Measurements from ENCODE around the gene SLC44A1.

SLC44A1 gene

GRCh38 chr9:105206496-105206820 is 38.0 kb upstream of the SLC44A1 start:
- no peak overlapping the region for H3K4me3 ChIP-seq (ENCODE audit: control insufficient read depth, low read depth, low read length)
- no peak for TF ChIP-seq CTCF (IDR thresholded peaks at IDR 0.05; ENCODE audit: control insufficient read depth, insufficient read depth, low read depth, low read length, missing control alignments)

GRCh38 chr9:105206821-105207699 is 37.4 kb upstream of the SLC44A1 start:
- no peak for DNase-seq (ENCODE audit: low read depth)
- H3K4me3 ChIP-seq (ENCODE audit: control insufficient read depth, low read depth, low read length), result no peak overlapping the region
- TF ChIP-seq CTCF (IDR thresholded peaks at IDR 0.05; ENCODE audit: control insufficient read depth, insufficient read depth, low read depth, low read length, missing control alignments), result no peak

More at GRCh38 chr9:105206496-105206820, 38.0 kb upstream of the SLC44A1 start:
- DNase-seq (ENCODE audit: low read depth), result no peak

- TF ChIP-seq CTCF (IDR thresholded peaks at IDR 0.05; ENCODE audit: control insufficient read depth, insufficient read depth, low read depth, low read length, missing control alignments), result no peak
- DNase-seq (ENCODE audit: low read depth), result no peak
- no peak overlapping the region for H3K4me3 ChIP-seq (ENCODE audit: control insufficient read depth, low read depth, low read length)
Observed at GRCh38 chr9:105216440-105217178, 27.8 kb upstream of the SLC44A1 start.

GRCh38 chr9:105218673-105219072 is 25.8 kb upstream of the SLC44A1 start:
- no peak for DNase-seq (ENCODE audit: low read depth)
- TF ChIP-seq CTCF (IDR thresholded peaks at IDR 0.05; ENCODE audit: control insufficient read depth, insufficient read depth, low read depth, low read length, missing control alignments), result no peak
- H3K4me3 ChIP-seq (ENCODE audit: control insufficient read depth, low read depth, low read length), result no peak overlapping the region

- no peak for TF ChIP-seq CTCF (IDR thresholded peaks at IDR 0.05; ENCODE audit: control insufficient read depth, insufficient read depth, low read depth, low read length, missing control alignments)
- H3K4me3 ChIP-seq (ENCODE audit: control insufficient read depth, low read depth, low read length), result no peak overlapping the region
- DNase-seq (ENCODE audit: low read depth), result no peak
Observed at GRCh38 chr9:105219291-105219805, 25.1 kb upstream of the SLC44A1 start.

- no peak for DNase-seq (ENCODE audit: low read depth)
- H3K4me3 ChIP-seq (ENCODE audit: control insufficient read depth, low read depth, low read length), result no peak overlapping the region
- TF ChIP-seq CTCF (IDR thresholded peaks at IDR 0.05; ENCODE audit: control insufficient read depth, insufficient read depth, low read depth, low read length, missing control alignments), result no peak
Observed at GRCh38 chr9:105220451-105220850, 24.0 kb upstream of the SLC44A1 start.
